Activated CD8-positive, alpha-beta memory T cell treated with anti-CD3 and anti-CD28 coated beads, Interleukin-2, amount 50 U/mL, for 4 hours (primary cell): ENCODE results near the gene HYLS1.
"Not testable (repeated sequence)": the region's sequence is repeated elsewhere in the genome, so short reads cannot be mapped to it uniquely, and the experiment has no call there.

Experiments
- DNase-seq: peaks from one replicate; pipeline ENCODE4 v3.0.0-alpha.2; 2020

The HYLS1 gene

GRCh38 chr11:125903711-125904659 is 16.5 kb downstream of the HYLS1 start, which contains the start of gene DDX25:
Gene DDX25 (plus strand): TSS chr11:125904508. CDS start chr11:125904518, 10 bp downstream.
- peak; percentile 32 for DNase-seq

- DNase-seq = no peak
Measured at GRCh38 chr11:125904678-125905077, 17.2 kb downstream of the HYLS1 start.

GRCh38 chr11:125910226-125910849 is 22.9 kb downstream of the HYLS1 start:
- no peak for DNase-seq

GRCh38 chr11:125914601-125915000 is 27.1 kb downstream of the HYLS1 start:
- DNase-seq = not testable (repeated sequence)

GRCh38 chr11:125916683-125917347 is 29.3 kb downstream of the HYLS1 start:
- no peak for DNase-seq

GRCh38 chr11:125918140-125918840 is 30.8 kb downstream of the HYLS1 start:
- DNase-seq = no peak

- no peak for DNase-seq
Measured at GRCh38 chr11:125921042-125921441, 33.6 kb downstream of the HYLS1 start.

GRCh38 chr11:125922156-125922555 is 34.7 kb downstream of the HYLS1 start:
- no peak for DNase-seq

- DNase-seq = peak; percentile 48
Measured at GRCh38 chr11:125923012-125923579, 35.6 kb downstream of the HYLS1 start.

GRCh38 chr11:125923633-125924032 is 36.2 kb downstream of the HYLS1 start:
- DNase-seq = no peak

- DNase-seq = no peak
Measured at GRCh38 chr11:125924384-125925007, 37.0 kb downstream of the HYLS1 start.

GRCh38 chr11:125925247-125925740 is 37.8 kb downstream of the HYLS1 start:
- DNase-seq = no peak

GRCh38 chr11:125925804-125926203 is 38.3 kb downstream of the HYLS1 start:
- DNase-seq = no peak

- DNase-seq = no peak
Measured at GRCh38 chr11:125926682-125927081, 39.2 kb downstream of the HYLS1 start.

GRCh38 chr11:125929445-125930075 is 42.1 kb downstream of the HYLS1 start:
- no peak for DNase-seq

- DNase-seq = no peak
Measured at GRCh38 chr11:125930076-125930450, 42.6 kb downstream of the HYLS1 start.

GRCh38 chr11:125931116-125931515 is 43.6 kb downstream of the HYLS1 start:
- DNase-seq = no peak

GRCh38 chr11:125931668-125932067 is 44.2 kb downstream of the HYLS1 start:
- no peak for DNase-seq

GRCh38 chr11:125932301-125932700 is 44.8 kb downstream of the HYLS1 start:
- no peak for DNase-seq

- no peak for DNase-seq
Measured at GRCh38 chr11:125933030-125933813, 45.8 kb downstream of the HYLS1 start.
